ENCODE results near the gene NDUFB7. TPM values are rescaled to one million over a fixed set of nuclear protein-coding genes. Genes with fewer than 3 reads are reported as not detected.

The NDUFB7 gene
- total and polyA plus RNA-seq, 2 of the 8 experiments (the other 6 are each of a cell fraction or from before 2014, with no cell fraction given), result 151 to 740 TPM

GRCh38 chr19:14611051-14611450, 39.2 kb upstream of the NDUFB7 start:
- Histone ChIP-seq H2BK15ac (ENCODE audit: low read length) (no peak overlapping the region), H3K9me3 (ENCODE audit: insufficient read depth in 2 of 2, low read depth in 1 of 2, low read length in 1 of 2) (peaks cover 40 to 64% of the 10 kb centered on the region in 2 experiments), H3K23me2 (ENCODE audit: low read depth, low read length) (no peaks in the 10 kb centered on the region), H3K9ac (replicated peaks in 1 of 4; ENCODE audit: extremely low read depth in 1 of 4, low read depth in 3 of 4, low read length in 3 of 4) (no peak overlapping the region), H2BK20ac (ENCODE audit: low read length) (no peak overlapping the region), H3K27ac (ENCODE audit: low read depth, low read length) (no peak overlapping the region), H2AK5ac (ENCODE audit: low read depth, low read length) (no peak overlapping the region), H2BK12ac (ENCODE audit: low read depth, low read length) (no peak overlapping the region), H3K56ac (replicated peaks; ENCODE audit: insufficient read length, low read depth, low read length) (no peak overlapping the region), H4K20me1 (replicated peaks in 1 of 2; ENCODE audit: control insufficient read depth in 1 of 2, insufficient read depth in 2 of 2, low read length in 2 of 2) (no peaks in the 10 kb centered on the region), H3K4me2 (ENCODE audit: insufficient read depth in 1 of 2, low read depth in 2 of 2, low read length in 2 of 2) (no peak overlapping the region), H4K5ac (ENCODE audit: insufficient read length, low read depth, low read length) (no peak overlapping the region), H3K18ac (ENCODE audit: extremely low read depth, low read length) (no peak overlapping the region), H2BK120ac (replicated peaks; ENCODE audit: low read depth, low read length) (no peak overlapping the region), H4K91ac (replicated peaks; ENCODE audit: insufficient read length, low read length) (no peak overlapping the region), H4K8ac (ENCODE audit: extremely low read depth, insufficient read depth, low read length) (no peak overlapping the region), H2AFZ (ENCODE audit: low read length) (no peak overlapping the region), H3K4me3 (ENCODE audit: extremely low read depth in 1 of 4, insufficient read depth in 2 of 4, low read depth in 3 of 4, low read length in 4 of 4) (no peak overlapping the region), H3K4ac (replicated peaks; ENCODE audit: insufficient read length, low read depth, low read length) (no peak overlapping the region), H3K79me2 (ENCODE audit: control insufficient read depth in 1 of 2, insufficient read depth in 2 of 2, low read length in 2 of 2) (no peaks in the 10 kb centered on the region), H3K36me3 (ENCODE audit: control insufficient read depth in 2 of 4, insufficient read depth in 4 of 4, low read length in 3 of 4) (no peaks in the 10 kb centered on the region), H3K79me1 (ENCODE audit: low read depth, low read length) (no peaks in the 10 kb centered on the region), H3K14ac (ENCODE audit: insufficient read length) (no peak overlapping the region), H3K4me1 (replicated peaks in 1 of 4; ENCODE audit: control insufficient read depth in 3 of 4, insufficient read depth in 4 of 4, low read length in 3 of 4) (no peaks in the 10 kb centered on the region), H2BK5ac (ENCODE audit: low read depth, low read length) (no peak overlapping the region), H3K23ac (ENCODE audit: insufficient read length) (no peak overlapping the region), H3K27me3 (replicated peaks in 1 of 4; ENCODE audit: control insufficient read depth in 3 of 4, extremely low read depth in 1 of 4, insufficient read depth in 3 of 4, low read length in 3 of 4) (no peaks in the 10 kb centered on the region)
- DNase-seq (ENCODE audit: low read depth in 1 of 2, low spot score in 2 of 2), result no peak
- POLR2A ChIA-PET (ENCODE audit: partially characterized antibody), result no interaction called here
- 65% methylated on average over 4 of the region's 4 CpGs; no CpG with 5 or more reads in 1 of the 2 experiments for WGBS, 2 experiments (ENCODE audit: extremely low coverage in 1 of 2, insufficient coverage in 1 of 2, insufficient read length in 1 of 2, insufficient replicate concordance in 2 of 2, low coverage in 1 of 2, low lambda C conversion rate in 2 of 2, missing lambda C conversion rate in 1 of 2)
- CTCF ChIA-PET (ENCODE audit: partially characterized antibody), result interaction anchor here (0.6 to 1.0 kb wide), 4 partner anchors 36 to 273 kb away, joined by 3 to 4 read pairs (median 3); partner anchors contain the start of gene NDUFB7
- FAIRE-seq, result no peak
- TF ChIP-seq TAF7 (optimal IDR thresholded peaks at IDR 0.05; ENCODE audit: borderline replicate concordance, low read depth, low read length), result no peak
- no peak for TF ChIP-seq EZH2 (IDR thresholded peaks at IDR 0.05; ENCODE audit: low read depth, low read length, severe bottlenecking)
- TF ChIP-seq RXRA (IDR thresholded peaks at IDR 0.05; ENCODE audit: insufficient read depth, low read depth, low read length), result no peak
- no peak for TF ChIP-seq GTF2F1 (IDR thresholded peaks at IDR 0.05; ENCODE audit: borderline replicate concordance, low read depth, low read length)

Data from H1 (cell line).